GM21619 (cell line): Measurements from ENCODE around the gene LRRC4.

ENCODE experiments used
- ATAC-seq: cut with Tn5 transposase; IDR thresholded peaks from one replicate; pipeline ENCODE4 v1.9.1; 2021; ENCODE audit not compliant: unreplicated experiment

The LRRC4 gene

GRCh38 chr7:128008141-128008540 lies 23.1 kb downstream of the LRRC4 start:
- no peak for ATAC-seq

GRCh38 chr7:128007303-128007680 lies 23.9 kb downstream of the LRRC4 start:
- ATAC-seq: no peak

- ATAC-seq: no peak
These were observed 24.5 kb downstream of the LRRC4 start for GRCh38 chr7:128006550-128007302.

- ATAC-seq: no peak
These were observed 25.5 kb downstream of the LRRC4 start for GRCh38 chr7:128005759-128006159.

- no peak for ATAC-seq
These were observed 26.1 kb downstream of the LRRC4 start for GRCh38 chr7:128005117-128005516.

- no peak for ATAC-seq
These were observed 26.6 kb downstream of the LRRC4 start for GRCh38 chr7:128004623-128005022.

GRCh38 chr7:128003787-128004186 lies 27.4 kb downstream of the LRRC4 start:
- no peak for ATAC-seq

GRCh38 chr7:128003167-128003566 lies 28.1 kb downstream of the LRRC4 start:
- peak; percentile 50 for ATAC-seq

- peak; percentile 50 for ATAC-seq
These were observed 30.4 kb downstream of the LRRC4 start for GRCh38 chr7:128000854-128001265.

GRCh38 chr7:128000048-128000447 lies 31.2 kb downstream of the LRRC4 start:
- ATAC-seq: no peak

GRCh38 chr7:127998671-127999070 lies 32.6 kb downstream of the LRRC4 start:
- ATAC-seq: no peak

- ATAC-seq: no peak
These were observed 33.9 kb downstream of the LRRC4 start for GRCh38 chr7:127997226-127997922.

GRCh38 chr7:127996253-127997071 lies 34.8 kb downstream of the LRRC4 start:
- ATAC-seq: no peak

- ATAC-seq: no peak
These were observed 35.4 kb downstream of the LRRC4 start for GRCh38 chr7:127995881-127996215.

- ATAC-seq: no peak
These were observed 35.9 kb downstream of the LRRC4 start for GRCh38 chr7:127995156-127995880.

- no peak for ATAC-seq
These were observed 37.2 kb downstream of the LRRC4 start for GRCh38 chr7:127993987-127994386.

- no peak for ATAC-seq
These were observed 37.9 kb downstream of the LRRC4 start for GRCh38 chr7:127993317-127993716.

- no peak for ATAC-seq
These were observed 42.5 kb downstream of the LRRC4 start for GRCh38 chr7:127988751-127989150.

- no peak for ATAC-seq
These were observed 44.4 kb downstream of the LRRC4 start for GRCh38 chr7:127986581-127987521.

GRCh38 chr7:127983804-127984332 lies 47.4 kb downstream of the LRRC4 start:
- ATAC-seq: no peak
